DMS53 treated with DMSO at 0.1 percent for 48 hours (cell line): Measurements from ENCODE around the gene CDH4.
"Not testable (repeated sequence)": the region's sequence is repeated elsewhere in the genome, so short reads cannot be mapped to it uniquely, and the experiment has no call there.

Experiments used
- DNase-seq: peaks from one replicate; lab custom pipeline; 2025; ENCODE audit not compliant: unreplicated experiment; lab: John Stamatoyannopoulos, UW

Gene CDH4

GRCh38 chr20:61973515-61974356, 721.7 kb downstream of the CDH4 start:
- no peak for DNase-seq

DNA sequence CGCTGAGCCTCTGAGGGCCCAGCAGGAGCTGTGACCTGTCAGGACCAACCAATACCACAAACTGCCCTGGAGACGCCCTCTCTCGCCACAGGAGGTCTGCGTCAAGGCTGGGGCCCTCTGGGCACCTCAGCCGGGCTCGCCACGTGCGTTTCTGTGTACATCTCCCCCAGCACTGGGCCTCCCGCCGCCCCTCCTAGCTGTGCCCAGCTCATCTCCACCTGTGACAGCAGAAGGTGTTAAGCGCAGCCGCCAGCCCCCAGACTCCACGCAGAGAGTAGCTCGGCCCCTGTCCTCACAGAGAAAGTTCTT, 722.2 kb downstream of the CDH4 start:
- no peak for DNase-seq

DNA sequence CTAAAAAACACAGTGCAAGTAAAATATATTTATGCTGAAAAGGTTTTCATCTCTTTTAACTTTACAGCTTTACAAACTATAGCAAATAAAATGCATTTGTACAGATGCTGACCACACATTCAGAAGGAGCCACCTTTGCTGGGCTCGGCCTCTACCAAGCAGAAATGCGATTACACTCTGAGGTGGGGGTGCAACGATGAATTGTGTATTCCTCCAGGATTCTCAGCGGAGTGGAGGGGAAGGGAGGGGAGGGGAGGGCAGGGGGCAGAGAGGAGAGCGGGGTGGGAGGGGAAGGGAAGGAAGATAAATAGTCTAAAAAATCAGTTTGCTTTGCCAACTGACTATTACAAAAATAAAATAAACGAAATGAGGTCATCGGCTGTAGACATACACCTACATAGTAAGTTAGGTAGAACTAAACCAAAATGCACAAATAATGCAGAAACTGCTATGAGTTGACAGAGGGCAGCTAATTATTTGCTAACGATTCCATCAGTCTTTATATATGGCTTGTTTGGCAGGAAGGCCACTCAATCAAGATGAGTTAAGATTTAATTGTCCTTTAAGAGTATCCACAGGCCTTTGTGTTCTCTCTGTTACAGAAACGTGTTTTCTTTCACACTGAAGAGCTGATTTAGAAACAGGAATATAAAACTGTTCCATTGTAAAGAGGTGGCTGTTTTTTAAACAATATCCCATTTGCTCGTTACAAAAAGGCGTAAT, 723.5 kb downstream of the CDH4 start:
- DNase-seq, result no peak

DNA sequence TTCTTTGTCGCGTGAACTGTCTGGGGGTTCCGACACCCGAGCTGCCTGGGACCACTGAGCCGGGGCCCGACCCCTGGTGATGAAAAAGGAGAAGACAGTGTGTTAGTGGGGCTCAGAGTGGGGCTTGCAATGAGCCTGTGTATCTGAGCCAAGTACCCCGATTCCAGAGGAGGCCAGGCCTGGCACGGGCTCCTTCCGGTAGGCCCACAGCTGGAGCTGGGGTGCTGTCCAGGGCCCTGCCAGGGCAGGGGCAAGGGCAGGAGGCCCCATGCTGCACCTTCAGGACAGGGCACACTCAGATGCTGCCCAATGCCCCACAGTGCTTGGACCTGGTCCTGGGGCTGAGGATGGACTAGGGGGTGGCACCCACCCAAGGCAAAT, 724.2 kb downstream of the CDH4 start:
- no peak for DNase-seq

- DNase-seq, result no peak
Measured at GRCh38 chr20:61976644-61977418, 724.8 kb downstream of the CDH4 start.

DNA sequence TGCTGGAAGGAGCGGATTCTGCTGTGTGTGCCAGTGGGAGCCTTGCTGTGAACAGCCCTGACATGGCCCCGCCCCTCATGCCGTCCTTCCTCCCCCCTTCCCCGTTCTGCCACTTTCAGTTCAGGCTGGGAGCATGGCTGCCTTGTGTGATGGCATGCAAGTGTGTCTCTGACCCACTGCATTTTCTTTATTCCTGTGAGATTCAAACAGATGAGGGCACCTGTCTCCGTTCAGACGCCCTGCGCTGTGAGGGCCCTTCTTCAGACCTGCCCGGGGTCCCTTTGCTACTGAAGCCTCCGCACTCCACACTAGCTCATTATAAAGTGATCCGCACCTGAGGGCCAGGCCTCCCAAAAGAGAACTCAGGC, 725.3 kb downstream of the CDH4 start:
- no peak for DNase-seq

- DNase-seq, result no peak
Measured at GRCh38 chr20:61978491-61978890, 726.4 kb downstream of the CDH4 start.

- DNase-seq, result no peak
Measured at GRCh38 chr20:61979090-61979489, 727.0 kb downstream of the CDH4 start.

DNA sequence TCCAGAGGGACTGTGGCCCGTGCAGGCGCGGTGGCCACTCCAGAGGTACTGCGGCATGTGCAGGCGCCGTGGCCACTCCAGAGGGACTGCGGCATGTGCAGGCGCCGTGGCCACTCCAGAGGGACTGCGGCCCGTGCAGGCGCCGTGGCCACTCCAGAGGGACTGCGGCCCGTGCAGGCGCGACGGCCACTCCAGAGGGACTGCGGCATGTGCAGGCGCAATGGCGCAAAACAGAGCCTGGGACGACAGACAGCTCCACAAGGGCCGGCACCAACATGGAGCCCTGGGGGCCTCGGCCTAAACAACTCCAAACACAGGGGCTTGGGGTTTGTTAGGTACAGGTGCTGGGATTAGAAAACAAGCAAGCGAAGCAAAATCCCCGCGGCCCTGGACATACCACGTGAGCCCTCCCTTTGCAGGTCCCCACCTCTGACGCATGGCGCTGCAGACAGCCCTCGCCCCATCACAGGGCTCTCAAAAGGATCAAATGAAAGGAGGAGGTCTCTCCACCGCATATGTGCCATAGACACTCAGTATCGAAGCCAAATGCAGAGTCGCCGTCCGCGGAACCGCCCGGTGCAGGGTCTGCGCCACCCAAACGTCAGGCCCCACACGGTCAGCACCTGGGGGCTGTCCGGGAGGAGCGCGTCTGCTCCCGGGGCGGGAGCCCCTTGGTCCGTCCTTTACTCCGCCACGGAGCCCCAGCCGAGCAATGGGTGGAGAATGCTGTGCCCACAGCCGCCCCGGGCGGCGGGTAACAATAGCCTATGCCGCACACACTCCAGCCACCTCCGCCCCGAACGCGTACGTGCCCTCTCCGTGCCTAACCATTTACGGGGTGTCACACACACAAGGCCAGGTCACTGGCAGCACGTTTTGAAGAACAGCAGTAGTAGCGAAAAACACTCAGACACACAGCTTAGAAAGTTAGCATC, 727.9 kb downstream of the CDH4 start:
- no peak for DNase-seq

- DNase-seq, result no peak
Measured at GRCh38 chr20:61980647-61981583, 728.9 kb downstream of the CDH4 start.

GRCh38 chr20:61981691-61982090, 729.6 kb downstream of the CDH4 start:
- DNase-seq, result not testable (repeated sequence)

DNA sequence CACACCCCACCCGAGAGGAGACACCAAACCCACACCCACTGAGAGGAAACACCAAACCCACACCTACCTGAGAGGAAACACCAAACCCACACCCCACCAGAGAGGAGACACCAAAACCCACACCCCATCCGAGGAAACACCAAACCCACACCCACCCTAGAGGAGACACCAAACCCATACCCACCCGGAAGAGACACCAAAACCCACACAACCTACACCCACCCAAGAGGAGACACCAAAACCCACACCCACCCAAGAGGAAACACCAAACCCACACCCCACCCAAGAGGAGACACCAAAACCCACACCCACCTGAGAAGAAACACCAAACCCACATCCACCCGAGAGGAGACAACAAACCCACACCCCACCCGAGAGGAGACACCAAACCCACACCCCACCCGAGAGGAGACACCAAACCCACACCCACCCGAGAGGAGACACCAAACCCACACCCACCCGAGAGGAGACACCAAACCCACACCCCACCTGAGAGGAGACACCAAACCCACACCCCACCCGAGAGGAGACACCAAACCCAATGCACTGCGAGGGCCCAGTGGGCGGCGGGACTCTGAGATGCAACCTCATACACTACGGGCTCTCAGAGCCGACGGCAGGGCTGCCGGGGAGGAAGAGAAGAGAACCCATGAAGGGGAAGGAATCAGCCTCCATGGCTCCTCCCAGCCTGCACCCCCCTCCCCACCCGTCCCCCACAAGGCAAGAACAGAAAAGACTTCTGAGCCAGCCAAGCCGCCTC, 730.3 kb downstream of the CDH4 start:
- DNase-seq, result no peak

DNA sequence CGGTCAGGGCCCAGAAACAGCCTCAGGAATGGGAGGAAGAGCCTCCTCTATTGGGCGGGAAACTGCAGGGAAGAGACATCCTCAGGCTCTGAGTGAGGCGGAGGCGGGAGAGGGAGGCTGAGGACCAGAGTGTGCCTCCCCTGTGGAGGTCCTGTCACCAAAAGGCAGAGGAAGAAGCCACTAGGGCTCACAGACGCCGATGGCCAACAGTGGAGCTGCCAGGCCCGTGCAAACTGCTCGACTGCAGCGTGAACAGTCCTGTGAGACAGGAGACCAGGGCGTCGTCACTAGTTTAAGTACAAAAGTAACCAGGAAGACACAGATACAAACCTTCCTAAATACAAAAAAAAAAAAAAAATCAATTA, 730.9 kb downstream of the CDH4 start:
- DNase-seq, result no peak

DNA sequence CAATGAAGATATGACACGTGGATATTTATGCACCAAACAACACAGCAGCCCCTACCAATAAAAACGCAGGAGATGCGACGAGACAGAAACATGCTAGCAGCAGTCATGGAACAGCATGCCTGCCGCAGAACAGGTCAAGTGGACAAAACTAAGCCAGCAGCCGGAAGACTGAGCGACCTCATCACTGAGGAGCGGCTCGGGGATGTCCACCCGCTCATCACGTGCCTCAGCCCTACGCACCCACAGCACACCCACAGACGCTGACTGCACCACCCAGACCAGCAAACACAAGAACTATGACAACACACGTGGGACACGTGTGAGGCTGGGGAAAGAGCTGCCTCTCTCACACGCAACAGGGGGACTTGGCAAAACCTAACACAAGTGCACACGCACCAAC, 731.9 kb downstream of the CDH4 start:
- no peak for DNase-seq

- not testable (repeated sequence) for DNase-seq
Measured at GRCh38 chr20:61984431-61984830, 732.4 kb downstream of the CDH4 start.

GRCh38 chr20:61985096-61985495, 733.0 kb downstream of the CDH4 start:
- DNase-seq, result no peak

DNA sequence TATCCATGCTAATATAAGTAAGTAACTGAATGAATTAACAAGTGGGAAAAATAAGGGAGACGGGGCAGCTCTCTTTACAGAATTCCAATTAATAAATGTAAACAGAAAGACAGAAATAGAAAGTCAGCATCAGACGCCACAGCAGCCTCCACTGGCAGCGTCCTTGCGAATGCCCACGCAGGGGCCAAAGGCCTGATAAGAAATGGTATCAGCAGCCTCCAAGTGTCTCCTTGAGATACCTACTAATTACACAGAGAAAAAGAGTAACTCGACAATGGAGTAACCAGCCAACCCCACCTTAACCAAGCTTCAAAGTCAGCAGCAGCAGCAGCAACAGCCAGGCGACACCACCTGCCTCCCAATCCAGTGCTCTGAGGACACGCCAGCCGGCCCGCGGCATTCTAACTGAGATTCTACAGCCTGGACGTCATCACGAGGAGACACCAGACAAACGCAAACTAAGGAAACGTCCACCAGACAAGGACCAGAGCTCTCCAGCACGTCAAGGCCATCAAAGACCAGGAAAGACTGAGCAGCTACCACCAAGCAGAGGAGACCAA, 734.8 kb downstream of the CDH4 start:
- DNase-seq, result no peak

GRCh38 chr20:61988665-61989064, 736.6 kb downstream of the CDH4 start:
- no peak for DNase-seq

GRCh38 chr20:61989741-61990140, 737.7 kb downstream of the CDH4 start:
- DNase-seq, result no peak
